ENCODE data around the gene VPS37D.

The VPS37D gene

DNA sequence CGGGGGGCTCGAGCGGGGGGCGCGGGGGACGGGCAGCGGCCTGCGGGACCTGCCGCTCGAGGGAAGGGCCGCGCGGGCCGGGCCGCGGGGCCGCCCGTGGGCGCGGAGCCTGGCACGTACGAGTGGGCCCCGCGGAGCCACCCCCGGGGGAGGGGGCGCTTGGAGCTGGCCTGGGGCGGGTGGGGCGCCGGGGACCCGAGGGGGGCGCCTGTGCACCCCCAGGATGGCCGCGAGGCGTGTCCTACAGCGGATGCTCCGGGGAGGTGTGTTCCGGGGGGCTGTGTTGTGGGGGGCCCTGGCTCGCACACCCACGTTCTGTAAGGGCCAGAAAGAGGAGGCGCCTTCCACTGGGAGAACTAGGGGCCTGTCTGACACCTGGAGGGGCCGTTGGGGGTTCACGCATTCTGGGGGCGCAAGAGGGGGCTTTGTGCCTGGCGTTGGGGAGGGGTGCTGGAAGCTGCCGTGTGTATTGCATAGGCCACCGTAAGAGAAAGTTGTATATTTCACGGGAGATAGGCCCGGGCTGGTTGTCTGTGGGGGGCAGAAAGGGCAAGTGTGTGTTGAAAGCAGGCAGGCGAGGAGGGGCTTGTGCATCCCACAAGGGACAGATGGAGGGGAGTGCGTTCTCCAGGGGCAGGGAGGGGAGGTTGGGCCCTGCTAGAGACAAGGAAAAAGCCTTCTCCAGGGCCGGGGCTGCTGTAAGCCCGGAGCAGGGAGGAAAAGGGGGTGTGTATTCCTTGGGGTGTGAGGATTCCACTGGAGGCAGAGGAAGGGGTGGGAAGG is 663 bp downstream of the VPS37D start:
- Histone ChIP-seq H4K20me1 (ENCODE audit: insufficient read depth) (no peaks in the 10 kb centered on the region), H3K9ac (peak overlapping the region; percentile 15; the same call in 1 of the 2 replicates), H3K4me2 (peak overlapping the region; percentile 54), H3K4me1 (ENCODE audit: low read depth, poor library complexity, severe bottlenecking) (peaks cover 3% of the 10 kb centered on the region), H3K27me3 (ENCODE audit: insufficient read depth, low read depth) (peaks cover 28% of the 10 kb centered on the region), H3K4me3 (IDR thresholded peaks at IDR 0.05; ENCODE audit: insufficient read depth, low read depth, low read length) (no peak overlapping the region), H3K36me3 (ENCODE audit: insufficient read depth) (no peaks in the 10 kb centered on the region), H3K27ac (no peak overlapping the region), H3K79me2 (ENCODE audit: insufficient read depth, low read depth) (no peaks in the 10 kb centered on the region), H2AFZ (ENCODE audit: low read depth) (peak overlapping the region; percentile 67)
- TF ChIP-seq CTCF (conservative IDR thresholded peaks at IDR 0.05; ENCODE audit: low read depth, low read length) = 0 out of 2 replicates have a peak, but pooled peaks have one; percentile 2

DNA sequence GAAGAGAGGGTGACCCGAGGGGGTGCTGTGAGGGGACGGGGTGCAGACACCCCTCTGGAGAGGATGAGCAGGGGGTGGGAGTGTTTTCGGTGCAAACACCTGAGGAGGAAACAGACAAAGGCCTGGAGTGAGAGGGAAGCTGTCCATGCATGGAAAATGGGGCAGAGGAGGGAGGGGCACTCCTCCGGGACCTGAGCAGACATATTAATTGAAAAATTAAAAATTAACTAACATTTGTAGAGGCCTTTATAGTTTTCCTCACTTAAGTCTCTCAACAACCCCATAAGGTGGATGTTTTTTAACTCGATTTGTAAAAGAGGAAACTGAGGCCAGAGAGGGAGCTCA is 1.2 kb downstream of the VPS37D start:
- peak overlapping the region; percentile 67; the same call in 1 of the 2 replicates for H2AFZ ChIP-seq (ENCODE audit: low read depth)
- no peak overlapping the region for H3K27ac ChIP-seq
- H3K9ac ChIP-seq = no peak overlapping the region
- H3K4me2 ChIP-seq = peak overlapping the region; percentile 54; the same call in 1 of the 2 replicates
- no peaks in the 10 kb centered on the region for H4K20me1 ChIP-seq (ENCODE audit: insufficient read depth)
- no peaks in the 10 kb centered on the region for H3K36me3 ChIP-seq (ENCODE audit: insufficient read depth)
- no peak overlapping the region for H3K4me3 ChIP-seq (IDR thresholded peaks at IDR 0.05; ENCODE audit: insufficient read depth, low read depth, low read length)
- H3K4me1 ChIP-seq (ENCODE audit: low read depth, poor library complexity, severe bottlenecking) = peaks cover 3% of the 10 kb centered on the region
- H3K79me2 ChIP-seq (ENCODE audit: insufficient read depth, low read depth) = no peaks in the 10 kb centered on the region
- TF ChIP-seq CTCF (conservative IDR thresholded peaks at IDR 0.05; ENCODE audit: low read depth, low read length) = no peak
- H3K27me3 ChIP-seq (ENCODE audit: insufficient read depth, low read depth) = peaks cover 23% of the 10 kb centered on the region

DNA sequence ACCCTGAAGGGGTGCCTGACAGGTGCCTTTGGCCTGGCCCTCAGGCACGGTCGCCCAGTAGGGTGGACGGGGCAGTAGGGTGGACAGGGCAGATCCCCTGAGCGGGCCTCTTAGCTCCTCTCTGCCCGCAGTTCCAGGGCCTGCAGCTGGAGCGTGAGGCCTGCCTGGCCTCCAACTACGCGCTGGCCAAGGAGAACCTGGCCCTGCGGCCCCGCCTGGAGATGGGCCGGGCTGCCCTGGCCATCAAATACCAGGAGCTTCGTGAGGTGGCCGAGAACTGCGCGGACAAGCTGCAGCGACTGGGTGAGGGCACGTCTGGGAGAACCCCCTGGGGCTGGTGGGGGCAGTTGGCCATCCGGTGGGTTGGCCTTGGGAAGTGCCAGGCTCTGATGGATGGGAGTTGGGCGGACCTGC is 1.7 kb downstream of the VPS37D start:
- no peak overlapping the region for H3K4me3 ChIP-seq (IDR thresholded peaks at IDR 0.05; ENCODE audit: insufficient read depth, low read depth, low read length)
- H3K9ac ChIP-seq = no peak overlapping the region
- TF ChIP-seq CTCF (conservative IDR thresholded peaks at IDR 0.05; ENCODE audit: low read depth, low read length) = no peak
- H3K4me2 ChIP-seq = no peak overlapping the region
- peaks cover 3% of the 10 kb centered on the region for H3K4me1 ChIP-seq (ENCODE audit: low read depth, poor library complexity, severe bottlenecking)
- no peaks in the 10 kb centered on the region for H4K20me1 ChIP-seq (ENCODE audit: insufficient read depth)
- no peaks in the 10 kb centered on the region for H3K79me2 ChIP-seq (ENCODE audit: insufficient read depth, low read depth)
- no peaks in the 10 kb centered on the region for H3K36me3 ChIP-seq (ENCODE audit: insufficient read depth)
- peaks cover 22% of the 10 kb centered on the region for H3K27me3 ChIP-seq (ENCODE audit: insufficient read depth, low read depth)
- H3K27ac ChIP-seq = no peak overlapping the region
- no peak overlapping the region for H2AFZ ChIP-seq (ENCODE audit: low read depth)

GRCh38 chr7:73669858-73670385 is 2.3 kb downstream of the VPS37D start:
- no peak overlapping the region for H2AFZ ChIP-seq (ENCODE audit: low read depth)
- H3K79me2 ChIP-seq (ENCODE audit: insufficient read depth, low read depth) = no peaks in the 10 kb centered on the region
- no peak overlapping the region for H3K27ac ChIP-seq
- TF ChIP-seq CTCF (conservative IDR thresholded peaks at IDR 0.05; ENCODE audit: low read depth, low read length) = no peak
- H3K4me2 ChIP-seq = no peak overlapping the region
- H3K36me3 ChIP-seq (ENCODE audit: insufficient read depth) = no peaks in the 10 kb centered on the region
- H3K4me3 ChIP-seq (IDR thresholded peaks at IDR 0.05; ENCODE audit: insufficient read depth, low read depth, low read length) = no peak overlapping the region
- H3K9ac ChIP-seq = no peak overlapping the region
- peaks cover 16% of the 10 kb centered on the region for H3K27me3 ChIP-seq (ENCODE audit: insufficient read depth, low read depth)
- H3K4me1 ChIP-seq (ENCODE audit: low read depth, poor library complexity, severe bottlenecking) = peaks cover 3% of the 10 kb centered on the region
- no peaks in the 10 kb centered on the region for H4K20me1 ChIP-seq (ENCODE audit: insufficient read depth)

Measured in KMS-11 (cell line).